OCI-M1 (cell line): ENCODE data around the gene NCAPD3.

Experiments used
- DNase-seq: peaks from one replicate; lab custom pipeline; 2025; lab: John Stamatoyannopoulos, UW

The NCAPD3 gene

GRCh38 chr11:134252346-134253187, 28.8 kb upstream of the NCAPD3 start:
- peak; percentile 85 for DNase-seq

GRCh38 chr11:134250675-134251074, 26.9 kb upstream of the NCAPD3 start:
- no peak for DNase-seq

GRCh38 chr11:134250246-134250645, 26.5 kb upstream of the NCAPD3 start:
- DNase-seq: no peak

GRCh38 chr11:134248910-134249480, 25.2 kb upstream of the NCAPD3 start:
- DNase-seq: no peak

- DNase-seq: no peak
Measured at GRCh38 chr11:134246678-134247077, 22.9 kb upstream of the NCAPD3 start.

GRCh38 chr11:134246100-134246499, 22.3 kb upstream of the NCAPD3 start:
- DNase-seq: no peak

- DNase-seq: no peak
Measured at GRCh38 chr11:134245434-134245833, 21.7 kb upstream of the NCAPD3 start.

GRCh38 chr11:134244593-134244992, 20.8 kb upstream of the NCAPD3 start:
- DNase-seq: peak; percentile 27

- no peak for DNase-seq
Measured at GRCh38 chr11:134243913-134244312, 20.1 kb upstream of the NCAPD3 start.

- DNase-seq: no peak
Measured at GRCh38 chr11:134242376-134242775, 18.6 kb upstream of the NCAPD3 start.

GRCh38 chr11:134240592-134240991, 16.8 kb upstream of the NCAPD3 start:
- DNase-seq: no peak

- DNase-seq: no peak
Measured at GRCh38 chr11:134238956-134239355, 15.2 kb upstream of the NCAPD3 start.

GRCh38 chr11:134237557-134237922, 13.8 kb upstream of the NCAPD3 start:
- no peak for DNase-seq

GRCh38 chr11:134236834-134237556, 13.2 kb upstream of the NCAPD3 start:
- no peak for DNase-seq

- no peak for DNase-seq
Measured at GRCh38 chr11:134235399-134235798, 11.6 kb upstream of the NCAPD3 start.

GRCh38 chr11:134233729-134234179, 10.0 kb upstream of the NCAPD3 start:
- peak; percentile 68 for DNase-seq

GRCh38 chr11:134231958-134232659, 8.3 kb upstream of the NCAPD3 start:
- no peak for DNase-seq

GRCh38 chr11:134230339-134230738, 6.6 kb upstream of the NCAPD3 start:
- DNase-seq: no peak

- DNase-seq: no peak
Measured at GRCh38 chr11:134229126-134229790, 5.5 kb upstream of the NCAPD3 start.

GRCh38 chr11:134228625-134229024, 4.9 kb upstream of the NCAPD3 start:
- DNase-seq: no peak

GRCh38 chr11:134226806-134227325, 3.1 kb upstream of the NCAPD3 start:
- DNase-seq: no peak
